HCT116 (cell line): Measurements from ENCODE around the gene USP46. TPM values are rescaled to one million over a fixed set of nuclear protein-coding genes. Genes with fewer than 3 reads are reported as not detected.

Experiments used
- ATAC-seq: fragments of 200-7000 bp; cut with Tn5 transposase; 2 replicates; pipeline ENCODE4 v1.9.1; 2020; ENCODE audit warnings: mild to moderate bottlenecking, moderate library complexity
- BruUV-seq: library from RNA; stranded (reverse); fragments of 400-500 nt; replicated peaks from 2 replicates; lab custom pipeline; 2021; lab: Mats Ljungman, UMichigan
- CTCF ChIA-PET: fragments of 300-600 bp; sonication (Branson Sonifier 250); formaldehyde crosslinking; loops from one replicate; lab custom pipeline; 2021; ENCODE audit warnings: antibody characterized with exemption; lab: Charles Lee
- POLR2A ChIA-PET: fragments of 300-600, 350-600 bp; sonication (Branson Sonifier 250); formaldehyde crosslinking; loops from one replicate; lab custom pipeline; 2021; ENCODE audit warnings: antibody characterized with exemption; lab: Charles Lee
- RAD21 ChIA-PET, 2 experiments: fragments of 300-600 bp; sonication (Branson Sonifier 250); formaldehyde crosslinking; loops; one replicate each; lab custom pipeline; 2023; ENCODE audit warnings: low total read pairs in 2 of 2; ENCODE audit not compliant: uncharacterized antibody in 2 of 2, unreplicated experiment in 2 of 2, low non-redundant PET in 1 of 2; lab: Charles Lee
- DNase-seq: peaks from one replicate; pipeline ENCODE4 v3.0.0-alpha.2; 2010; ENCODE audit warnings: low read depth, low spot score
- H2AFZ ChIP-seq: fragments of 200-600 bp; shearing (Covaris generic), sonication (generic); 2 replicates; pipeline ENCODE4 v1.6.1; 2017; ENCODE audit warnings: low read depth, mixed run types, mixed read lengths, antibody characterized with exemption, low read length; ENCODE audit not compliant: poor library complexity, severe bottlenecking
- H3K27ac ChIP-seq: 2 replicates; pipeline ENCODE4 v1.5.1; 2012; ENCODE audit warnings: low read depth, low read length
- H3K27me3 ChIP-seq: fragments of 200-600 bp; sonication (generic); 2 replicates; pipeline ENCODE4 v1.6.1; 2016; ENCODE audit warnings: mixed run types, low read length, mixed read lengths; ENCODE audit not compliant: insufficient read depth
- H3K36me3 ChIP-seq, 2 experiments: fragments of 200-500 bp in 1 of 2; fragments of 200-600 bp in 1 of 2; sonication (Bioruptor generic) in 1 of 2; sonication (generic) in 1 of 2; 2 replicates each; pipeline versions ENCODE4 v1.5.1 to v1.6.1; 2014 to 2016; ENCODE audit warnings: low read length in 2 of 2, inconsistent platforms in 1 of 2, mixed read lengths in 1 of 2, mixed run types in 1 of 2; ENCODE audit not compliant: insufficient read depth in 2 of 2, control insufficient read depth in 1 of 2
- H3K4me1 ChIP-seq, 2 experiments: fragments of 200-600 bp in 1 of 2; sonication (generic) in 1 of 2; 2 replicates each; pipeline versions ENCODE4 v1.5.1 to v1.6.1; 2012 to 2017; ENCODE audit warnings: low read length in 2 of 2, inconsistent platforms in 1 of 2, mild to moderate bottlenecking in 1 of 2, mixed read lengths in 1 of 2, mixed run types in 1 of 2, moderate library complexity in 1 of 2; ENCODE audit not compliant: insufficient read depth in 2 of 2, control insufficient read depth in 1 of 2
- H3K4me2 ChIP-seq: fragments of 200-600 bp; sonication (generic); 2 replicates; pipeline ENCODE4 v1.6.1; 2017; ENCODE audit warnings: mixed run types, low read length, mixed read lengths
- H3K4me3 ChIP-seq, 2 experiments: fragments of 200-600 bp in 1 of 2; sonication (generic) in 1 of 2; replicated peaks in 1 of 2; 2 replicates each; pipeline ENCODE4 v1.5.1; 2011 to 2016; ENCODE audit warnings: low read length in 2 of 2, control low read depth in 1 of 2, low read depth in 1 of 2, mild to moderate bottlenecking in 1 of 2, mixed read lengths in 1 of 2, mixed run types in 1 of 2
- H3K79me2 ChIP-seq: fragments of 200-600 bp; sonication (generic); 2 replicates; pipeline ENCODE4 v1.6.1; 2017; ENCODE audit warnings: mild to moderate bottlenecking, mixed run types, low read length, moderate library complexity, mixed read lengths; ENCODE audit not compliant: insufficient read depth
- H3K9ac ChIP-seq: fragments of 200-600 bp; sonication (generic); 2 replicates; pipeline ENCODE4 v1.6.1; 2016; ENCODE audit warnings: low read length, mixed read lengths
- H3K9me2 ChIP-seq: fragments of 200-600 bp; sonication (generic), shearing (Covaris generic); 2 replicates; pipeline ENCODE4 v1.6.1; 2017; ENCODE audit warnings: mixed run types, mild to moderate bottlenecking, moderate library complexity; ENCODE audit not compliant: insufficient read depth
- H3K9me3 ChIP-seq, 2 experiments: fragments of 200-500 bp in 1 of 2; fragments of 200-600 bp in 1 of 2; sonication (Bioruptor generic) in 1 of 2; sonication (generic) in 1 of 2; 2 replicates each; pipeline ENCODE4 v1.6.1; 2014 to 2017; ENCODE audit warnings: low read length in 2 of 2, mixed read lengths in 2 of 2, inconsistent platforms in 1 of 2, low read depth in 1 of 2, mild to moderate bottlenecking in 1 of 2, mixed run types in 1 of 2, moderate library complexity in 1 of 2; ENCODE audit not compliant: control insufficient read depth in 1 of 2, insufficient read depth in 1 of 2
- H4K20me1 ChIP-seq: fragments of 200-600 bp; sonication (generic), shearing (Covaris generic); 2 replicates; pipeline ENCODE4 v1.6.1; 2017; ENCODE audit warnings: mixed run types, mild to moderate bottlenecking, moderate library complexity; ENCODE audit not compliant: insufficient read depth
- CBX3 ChIP-seq: IDR thresholded peaks from 2 replicates; pipeline ENCODE4 v1.6.1; 2012; ENCODE audit warnings: low read depth
- CEBPB ChIP-seq: IDR thresholded peaks from 2 replicates; pipeline ENCODE4 v1.6.1; 2012; ENCODE audit warnings: low read depth
- CTCF ChIP-seq, 3 experiments: fragments of 200-600 bp in 1 of 3; sonication (generic) in 1 of 3; IDR thresholded peaks in 2 of 3; conservative IDR thresholded peaks in 1 of 3; 2 replicates each; pipeline ENCODE4 v1.5.1; 2012 to 2017; ENCODE audit warnings: low read depth in 2 of 3, low read length in 2 of 3, antibody characterized with exemption in 1 of 3, borderline replicate concordance in 1 of 3, control low read depth in 1 of 3, mild to moderate bottlenecking in 1 of 3, mixed read lengths in 1 of 3, mixed run types in 1 of 3, moderate library complexity in 1 of 3; ENCODE audit not compliant: insufficient read depth in 1 of 3
- EZH2 ChIP-seq: fragments of 200-600 bp; sonication (generic); IDR thresholded peaks from 2 replicates; pipeline ENCODE4 v1.6.1; 2017; ENCODE audit warnings: antibody characterized with exemption, mixed run types
- MAX ChIP-seq: IDR thresholded peaks from 2 replicates; pipeline ENCODE4 v1.6.1; 2012
- SP1 ChIP-seq: IDR thresholded peaks from 2 replicates; pipeline ENCODE4 v1.6.1; 2012; ENCODE audit warnings: low read depth
- SRF ChIP-seq: IDR thresholded peaks from 2 replicates; pipeline ENCODE4 v1.6.1; 2012; ENCODE audit warnings: low read depth
- ZFX ChIP-seq: fragments of 450-650 bp; IDR thresholded peaks from 2 replicates; pipeline ENCODE4 v1.6.1; 2017
- ZNF274 ChIP-seq: fragments of 200-500 bp; sonication (Bioruptor generic); IDR thresholded peaks from 2 replicates; pipeline ENCODE4 v1.6.1; 2014; ENCODE audit warnings: mild to moderate bottlenecking, low read depth, low read length, inconsistent platforms
- intact Hi-C: fragments of 100-400 bp; cut with micrococcal nuclease; formaldehyde crosslinking; loops from 2 replicates; pipeline ENCODE4 v1.10.0; 2022
- total RNA-seq: library from RNA; stranded (reverse); gene quantifications from one replicate; pipeline ENCODE4 v1.2.1, GENCODE V29; 2021; ENCODE audit not compliant: unreplicated experiment

USP46 gene
- total RNA-seq, 1 experiment from 2014 or later: 36.6 TPM

- no peak for TF ChIP-seq EZH2
- TF ChIP-seq CEBPB: no peak
- TF ChIP-seq ZNF274: no peak
- no peak for TF ChIP-seq CTCF (IDR thresholded peaks at IDR 0.05 in 2 of 3, conservative IDR thresholded peaks at IDR 0.05 in 1 of 3; ENCODE audit: borderline replicate concordance in 1 of 3, insufficient read depth in 1 of 3, low read depth in 2 of 3, low read length in 2 of 3)
- no peak for TF ChIP-seq SP1
- TF ChIP-seq ZFX: no peak
- no peak for TF ChIP-seq MAX
- no peak for TF ChIP-seq SRF
- no peak for TF ChIP-seq CBX3
- no peak for ATAC-seq
- ChIA-PET RAD21 (interaction anchor here in 1 of 2 experiments (0.6 kb wide), 1 partner anchor 208 kb away, joined by 3 read pairs; no protein-coding TSS in a partner anchor), POLR2A (interaction anchor here (2.1 kb wide), 1 partner anchor 166 kb away, joined by 8 read pairs; no protein-coding TSS in a partner anchor), CTCF (interaction anchor here (0.7 to 2.2 kb wide), 4 partner anchors 364 to 1687 kb away, joined by 4 to 9 read pairs (median 6); no protein-coding TSS in a partner anchor)
- BruUV-seq: no TSS peak
- Histone ChIP-seq H3K4me1 (peaks cover 0 to 3% of the 10 kb centered on the region in 2 experiments; a peak in 1 of 4 replicates), H3K9me2 (no peaks in the 10 kb centered on the region), H3K27me3 (no peaks in the 10 kb centered on the region), H3K79me2 (no peaks in the 10 kb centered on the region), H3K4me3 (no peak overlapping the region), H3K27ac (no peak overlapping the region), H3K36me3 (no peaks in the 10 kb centered on the region), H4K20me1 (no peaks in the 10 kb centered on the region), H2AFZ (no peak overlapping the region), H3K9ac (no peak overlapping the region), H3K4me2 (no peak overlapping the region), H3K9me3 (no peaks in the 10 kb centered on the region)
- no peak for DNase-seq
- intact Hi-C loops: no loop called here
Observed at GRCh38 chr4:52546449-52546848, 112.7 kb downstream of the USP46 start.
